CD4-positive, alpha-beta T cell treated with Interleukin-4 for 1 hour (primary cell): ENCODE measurements around the gene ZBTB5.
"Not testable (repeated sequence)": the region's sequence is repeated elsewhere in the genome, so short reads cannot be mapped to it uniquely, and the experiment has no call there.

Experiments used
- DNase-seq, 2 donors: peaks; one replicate each; pipeline ENCODE4 v3.0.0-alpha.2; 2020 to 2022

Gene ZBTB5

DNA sequence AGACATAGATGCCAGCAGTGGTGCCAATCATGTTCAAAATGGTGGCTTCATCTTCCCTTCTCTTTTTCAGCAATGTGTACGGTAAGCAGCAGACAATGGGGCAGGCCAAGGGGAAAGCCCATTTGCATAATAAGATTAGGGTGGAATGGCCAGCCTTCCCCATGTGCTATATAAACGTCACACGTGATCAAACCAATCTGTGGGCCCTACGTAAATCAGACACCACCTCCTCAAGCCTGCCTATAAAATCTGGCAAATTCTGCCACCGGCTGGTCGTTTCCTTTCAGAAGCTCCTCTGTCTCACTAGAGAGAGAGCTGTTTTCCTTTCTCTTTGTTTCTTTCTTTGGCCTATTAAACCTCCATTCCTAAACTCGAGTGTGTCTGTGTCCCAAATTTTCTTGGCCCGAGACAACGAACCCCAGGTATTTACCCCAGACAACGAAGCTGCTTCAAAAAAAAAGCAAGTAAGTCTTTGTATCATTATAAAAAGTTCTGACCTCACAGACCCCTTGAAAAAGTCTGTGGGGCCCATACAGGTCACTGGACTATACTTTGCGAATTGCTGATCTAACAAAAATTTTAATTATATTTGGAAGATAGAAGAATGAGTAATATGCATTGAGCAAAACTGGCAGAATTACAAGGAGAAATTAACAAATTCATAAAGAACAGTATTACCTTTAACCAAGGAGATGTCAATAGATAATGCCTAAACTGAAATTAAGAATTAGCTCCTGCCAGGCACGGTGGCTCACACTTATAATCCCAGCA is 15.2 kb downstream of the ZBTB5 start:
- no peak for DNase-seq

- DNase-seq: no peak
These were observed 18.1 kb downstream of the ZBTB5 start for GRCh38 chr9:37447111-37447510.

GRCh38 chr9:37446401-37446800 is 18.8 kb downstream of the ZBTB5 start:
- DNase-seq: no peak

DNA sequence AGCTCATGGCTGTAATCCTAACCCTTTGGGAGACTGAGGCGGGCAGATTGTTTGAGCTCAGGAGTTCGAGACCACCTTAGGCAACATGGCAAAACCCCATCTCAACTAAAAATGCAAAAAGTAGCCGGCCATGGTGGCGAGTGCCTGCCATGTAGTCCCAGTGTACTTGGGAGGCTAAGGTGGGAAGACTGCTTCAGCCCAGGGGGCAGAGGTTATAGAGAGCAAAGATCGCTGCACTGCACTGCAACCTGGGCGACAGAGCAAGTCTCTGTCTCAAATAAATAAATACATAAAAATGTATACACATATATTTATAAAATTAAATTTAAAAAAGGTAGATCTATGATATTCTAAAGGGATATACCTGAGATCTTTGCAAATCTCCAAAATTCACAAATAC is 19.4 kb downstream of the ZBTB5 start:
- no peak for DNase-seq

DNA sequence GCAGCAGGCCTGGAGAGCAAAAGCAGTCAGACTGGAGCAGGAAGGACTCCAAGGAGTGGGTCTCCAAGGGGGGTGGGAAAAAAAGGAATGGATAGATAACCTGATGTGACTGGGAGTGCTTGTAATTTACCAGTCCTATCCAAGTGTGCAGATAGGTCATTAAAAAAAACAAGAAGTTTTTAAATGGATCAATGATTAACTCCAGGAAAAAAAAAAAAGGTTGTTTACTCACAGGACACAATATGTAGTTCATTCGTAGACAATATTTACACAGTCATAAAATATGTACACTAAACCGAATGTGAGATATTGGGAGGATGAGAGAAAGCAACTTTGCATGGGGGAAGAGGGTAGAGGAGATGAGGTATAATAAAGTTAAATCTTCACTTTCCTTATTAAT is 20.4 kb downstream of the ZBTB5 start:
- DNase-seq: no peak

DNA sequence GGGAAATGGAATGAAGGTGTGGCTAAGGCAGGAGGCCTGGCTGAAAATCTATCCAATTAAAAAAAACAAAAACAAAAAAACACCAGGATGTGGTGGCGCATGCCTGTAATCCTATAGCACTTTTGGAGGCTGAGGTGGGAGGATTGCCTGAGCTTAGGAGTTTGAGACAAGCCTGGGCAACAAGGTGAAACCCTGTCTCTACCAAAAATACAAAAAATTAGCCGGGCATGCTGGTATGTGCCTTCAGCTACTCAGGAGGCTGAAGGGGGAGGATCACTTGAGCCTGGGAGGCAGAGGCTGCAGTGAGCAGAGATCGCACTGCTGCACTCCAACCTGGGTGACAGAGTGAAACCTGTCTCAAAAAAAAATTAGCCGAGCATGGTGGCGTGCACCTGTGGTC is 21.7 kb downstream of the ZBTB5 start:
- DNase-seq: no peak

- DNase-seq: no peak
These were observed 22.7 kb downstream of the ZBTB5 start for GRCh38 chr9:37442556-37442955.

DNA sequence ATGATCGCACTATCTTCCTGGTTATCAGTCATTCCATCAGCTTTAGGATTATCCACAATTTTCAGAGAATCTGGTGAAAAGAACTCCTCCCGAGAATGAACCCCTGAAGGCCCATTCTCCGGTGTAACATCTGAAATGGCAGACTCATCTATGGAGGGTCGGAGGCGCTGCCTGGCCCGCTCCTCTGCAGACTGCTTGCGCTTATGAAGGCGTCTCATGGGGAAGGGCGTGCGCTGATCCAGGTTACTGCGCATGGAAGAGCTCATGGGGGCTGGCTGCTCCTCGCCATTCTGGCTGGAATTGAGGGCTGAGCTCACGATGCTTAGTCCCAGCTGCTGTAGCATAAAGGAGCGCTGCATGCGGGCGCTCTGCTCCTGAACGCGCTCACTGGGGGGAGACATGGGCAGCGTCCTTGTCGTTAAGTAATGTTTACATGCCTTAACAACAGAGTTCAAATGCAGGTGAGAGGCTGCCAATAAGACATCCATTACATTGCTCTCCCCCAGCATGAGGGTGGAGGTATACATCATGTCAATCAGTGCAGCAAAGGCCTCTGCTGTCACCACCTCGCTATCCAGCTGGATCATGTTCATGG is 23.4 kb downstream of the ZBTB5 start:
- DNase-seq: no peak

GRCh38 chr9:37438359-37438758 is 26.9 kb downstream of the ZBTB5 start:
- DNase-seq: no peak

- DNase-seq: no peak
These were observed 27.6 kb downstream of the ZBTB5 start for GRCh38 chr9:37437621-37438020.

GRCh38 chr9:37437010-37437409 is 28.2 kb downstream of the ZBTB5 start:
- no peak for DNase-seq

DNA sequence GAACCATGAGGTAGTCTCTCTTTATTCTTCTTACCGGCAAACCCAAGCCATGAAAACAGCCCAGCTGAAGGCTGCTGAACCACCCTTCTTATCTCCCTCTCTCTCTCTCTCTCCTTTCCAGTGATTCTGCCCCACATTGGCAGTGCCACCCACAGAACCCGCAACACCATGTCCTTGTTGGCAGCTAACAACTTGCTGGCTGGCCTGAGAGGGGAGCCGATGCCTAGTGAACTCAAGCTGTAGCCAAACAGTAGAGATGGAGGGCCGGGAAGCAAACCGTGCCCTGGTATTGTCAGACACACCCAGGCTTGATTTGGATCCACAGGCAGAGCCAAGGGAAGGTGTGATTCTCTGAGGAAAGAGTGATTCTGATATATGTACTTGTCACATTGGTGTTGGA is 28.7 kb downstream of the ZBTB5 start:
- DNase-seq: no peak

DNA sequence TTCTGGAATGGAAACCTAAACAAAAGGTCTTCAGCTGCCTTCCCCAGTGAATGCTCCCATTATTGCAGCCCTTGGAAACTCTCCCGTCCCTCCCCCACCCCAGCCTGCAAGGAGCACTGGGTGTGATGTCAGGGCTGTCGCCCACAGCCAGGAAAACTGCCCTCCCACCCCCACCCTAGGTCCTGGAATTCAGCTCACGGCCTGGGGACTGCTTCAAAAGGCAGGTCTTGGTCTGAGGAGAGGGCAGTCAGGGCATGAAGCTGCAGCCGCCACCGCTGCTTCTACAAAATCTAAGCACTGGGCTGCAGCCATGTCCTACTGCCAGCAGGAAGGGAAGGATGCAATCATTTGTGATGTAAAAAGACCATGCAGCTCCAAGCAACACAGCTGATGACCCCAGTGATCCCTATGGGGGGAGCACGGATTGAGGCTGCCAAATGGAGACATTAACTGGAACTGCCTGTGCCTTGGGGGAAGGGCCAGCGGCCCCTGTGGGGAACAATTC is 31.3 kb downstream of the ZBTB5 start:
- no peak for DNase-seq

DNA sequence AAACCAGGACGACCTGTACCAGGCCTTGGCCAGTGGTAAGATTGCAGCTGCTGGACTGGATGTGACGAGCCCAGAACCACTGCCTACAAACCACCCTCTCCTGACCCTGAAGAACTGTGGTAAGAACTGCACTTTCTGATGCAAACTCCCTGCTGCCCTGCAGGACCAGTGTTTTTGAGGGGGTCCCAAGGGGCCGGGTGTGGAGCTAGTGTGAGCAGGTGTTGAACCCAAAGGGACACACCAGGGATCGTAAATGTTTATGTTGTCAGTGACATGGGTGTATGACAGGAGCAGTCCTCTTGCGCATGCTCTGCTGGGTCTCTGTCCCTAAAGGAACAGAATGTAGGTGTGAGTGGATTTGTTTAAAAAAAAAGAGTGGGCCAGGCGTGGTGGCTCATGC is 33.2 kb downstream of the ZBTB5 start:
- DNase-seq: no peak

- no peak for DNase-seq
These were observed 34.2 kb downstream of the ZBTB5 start for GRCh38 chr9:37430841-37431597.

GRCh38 chr9:37429441-37430285 is 35.6 kb downstream of the ZBTB5 start:
- DNase-seq: no peak

DNA sequence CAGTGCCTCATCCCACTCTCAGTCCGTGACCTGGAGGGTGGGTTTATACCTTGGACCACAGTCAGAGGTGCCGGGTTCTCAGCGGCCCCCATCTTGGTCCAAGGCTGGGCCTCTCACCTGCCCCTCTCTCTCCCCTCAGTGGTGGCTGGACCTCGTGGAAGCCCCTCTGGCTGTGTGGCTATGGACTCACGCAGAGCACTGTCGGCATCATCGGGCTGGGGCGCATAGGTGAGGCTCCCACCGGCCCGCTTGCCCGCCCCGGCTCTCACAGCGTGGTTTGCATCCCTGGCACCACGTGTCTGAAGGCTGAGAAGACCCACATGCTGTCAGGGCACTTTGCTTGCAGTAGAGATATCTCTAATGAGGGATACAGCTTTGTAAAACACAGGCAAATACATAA is 36.9 kb downstream of the ZBTB5 start:
- no peak for DNase-seq

DNA sequence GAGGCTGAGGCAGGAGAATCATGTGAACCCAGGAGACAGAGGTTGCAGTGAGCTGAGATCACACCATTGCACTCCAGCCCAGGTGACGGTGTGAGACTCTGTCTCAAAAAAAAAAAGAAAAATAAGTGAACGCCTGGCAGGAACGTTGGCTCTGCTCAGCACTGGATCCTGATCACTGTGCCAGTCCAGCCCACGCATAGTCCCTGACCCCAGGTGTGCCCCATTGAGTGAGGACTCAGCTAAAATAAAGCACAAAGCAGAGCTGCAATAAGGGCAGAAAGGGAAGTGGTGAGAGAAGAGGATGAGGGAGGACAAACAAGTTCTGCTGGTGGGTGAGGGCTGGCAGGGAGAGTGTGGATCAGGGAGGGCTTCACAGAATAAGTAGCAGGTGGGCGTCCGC is 38.4 kb downstream of the ZBTB5 start:
- no peak for DNase-seq

- DNase-seq: not testable (repeated sequence)
These were observed 38.8 kb downstream of the ZBTB5 start for GRCh38 chr9:37426431-37426830.

DNA sequence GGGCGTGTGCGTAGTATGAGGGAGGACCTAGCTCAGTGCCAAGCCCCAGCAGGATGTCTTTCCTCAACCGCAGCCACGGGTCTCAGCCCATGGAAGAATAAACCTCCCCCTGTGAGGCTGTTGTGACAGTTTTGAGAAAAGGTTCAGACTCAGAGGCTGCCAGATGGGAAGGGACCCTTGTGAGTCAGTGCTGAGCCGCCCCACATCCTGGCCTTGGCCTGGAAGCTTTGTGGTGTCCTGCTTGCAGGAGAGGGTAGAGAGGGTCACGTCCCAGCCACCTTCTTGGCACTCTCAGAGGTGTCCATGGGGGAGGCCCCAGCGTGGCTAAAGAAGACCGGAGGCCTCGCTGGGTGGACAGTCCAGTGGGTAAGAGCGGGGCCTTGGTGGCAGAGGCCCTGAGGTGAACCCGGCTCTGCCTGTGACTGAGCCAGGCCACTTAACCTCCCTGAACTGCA is 39.9 kb downstream of the ZBTB5 start:
- DNase-seq: no peak

DNA sequence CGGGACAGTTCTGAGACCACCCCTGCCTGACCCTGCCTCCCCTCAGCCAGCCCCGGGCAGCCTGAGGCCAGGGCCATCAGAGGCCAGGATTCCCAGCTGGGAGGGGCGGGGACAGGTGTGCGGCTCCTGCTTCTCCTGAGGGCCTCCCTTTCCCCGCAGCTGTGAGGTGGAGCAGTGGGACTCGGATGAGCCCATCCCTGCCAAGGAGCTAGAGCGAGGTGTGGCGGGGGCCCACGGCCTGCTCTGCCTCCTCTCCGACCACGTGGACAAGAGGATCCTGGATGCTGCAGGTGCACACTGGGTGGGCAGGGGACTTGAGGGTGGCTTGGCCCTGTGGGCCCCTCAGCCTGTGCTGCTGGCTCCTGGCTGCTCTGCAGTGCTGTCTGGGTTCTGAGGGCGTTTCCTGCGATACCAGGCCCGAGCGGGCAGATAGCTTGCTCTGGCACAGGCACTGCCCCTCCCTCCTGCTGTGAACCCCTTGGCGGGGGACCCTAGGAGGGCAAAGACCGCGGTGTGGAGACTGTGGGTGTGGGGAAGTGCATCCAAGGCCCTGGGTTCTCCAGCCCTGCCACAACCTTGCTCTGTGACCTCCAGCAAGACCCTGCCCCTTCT is 40.5 kb downstream of the ZBTB5 start:
- no peak for DNase-seq

DNA sequence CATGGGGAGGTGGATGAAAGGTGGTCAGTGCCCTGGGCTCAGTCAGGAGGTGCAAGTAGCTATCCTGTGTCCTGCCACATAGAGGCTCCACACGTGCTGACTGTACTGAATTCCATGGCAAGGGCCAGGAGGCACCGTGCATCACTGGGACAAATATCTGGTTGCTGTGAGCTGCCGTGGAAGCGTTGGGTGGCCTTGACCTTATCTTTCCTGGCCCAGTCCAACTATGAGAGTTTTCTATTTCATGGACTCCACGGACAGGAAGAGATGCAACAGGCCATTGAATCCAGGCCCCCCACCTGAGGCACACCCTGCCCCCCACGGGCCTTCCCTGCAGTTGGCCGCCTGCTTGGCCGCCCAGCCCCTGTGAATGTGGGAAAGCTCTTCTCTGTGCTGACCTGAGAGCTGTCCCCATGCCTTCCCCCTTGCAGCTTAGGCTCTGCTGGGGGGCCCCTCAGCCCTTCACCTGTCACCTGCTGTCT is 41.0 kb downstream of the ZBTB5 start:
- no peak for DNase-seq
